ENCODE results near the gene PLSCR3.

PLSCR3 gene

DNA sequence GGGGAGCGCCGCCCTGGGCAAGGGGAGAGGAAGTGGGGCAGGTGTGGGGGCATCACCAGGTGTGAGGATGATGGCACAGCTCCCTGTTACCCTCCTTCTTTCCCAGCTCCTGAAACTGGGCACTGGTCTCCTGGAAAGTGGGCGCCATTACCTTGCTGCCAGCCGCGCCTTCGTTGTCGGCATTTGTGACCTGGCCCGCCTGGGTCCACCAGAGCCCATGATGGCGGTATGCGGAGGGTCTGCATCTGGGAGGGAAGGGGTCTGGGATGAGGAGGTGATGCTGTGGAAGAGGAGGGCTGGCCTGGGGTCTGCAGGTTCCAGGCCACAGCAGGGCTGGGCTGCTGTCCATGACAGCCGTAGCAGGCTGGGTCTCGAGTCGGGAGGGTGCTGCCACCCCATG, 52.5 kb downstream of the PLSCR3 start:
- no peaks in the 10 kb centered on the region for H3K36me3 ChIP-seq (ENCODE audit: control insufficient read depth, insufficient read depth, low read length)
- no peak overlapping the region for H3K4me3 ChIP-seq (ENCODE audit: low read depth, low read length)
- no peaks in the 10 kb centered on the region for H3K27me3 ChIP-seq (ENCODE audit: control insufficient read depth, insufficient read depth, low read length)
- no peak overlapping the region for H2AFZ ChIP-seq
- H3K4me1 ChIP-seq: no peaks in the 10 kb centered on the region
- no peaks in the 10 kb centered on the region for H3K9me3 ChIP-seq (ENCODE audit: control insufficient read depth, low read length)
- no peak for TF ChIP-seq CTCF (IDR thresholded peaks at IDR 0.05)
- H3K4me2 ChIP-seq (ENCODE audit: low read length): no peak overlapping the region
- H3K79me2 ChIP-seq: no peaks in the 10 kb centered on the region
- H3K27ac ChIP-seq: no peak overlapping the region
- H3K9ac ChIP-seq: no peak overlapping the region

DNA sequence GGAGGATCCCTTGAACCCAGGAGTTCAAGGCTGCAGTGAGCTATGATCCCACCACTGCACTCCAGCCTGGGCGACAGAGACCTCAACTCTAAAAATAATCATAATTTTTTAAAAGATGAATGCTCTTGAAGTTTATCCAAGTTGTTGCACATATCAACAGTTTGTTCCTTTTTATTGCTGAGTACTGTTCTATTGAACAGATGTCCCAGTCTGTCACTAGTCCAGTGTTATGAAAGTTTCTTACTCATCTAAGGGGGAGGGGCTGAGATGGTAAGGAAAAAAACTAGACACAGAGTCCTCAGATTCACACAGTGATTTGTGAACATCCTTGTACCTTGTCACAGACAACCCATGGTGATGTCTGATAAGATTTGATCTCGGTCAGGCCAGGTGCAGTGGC, 54.1 kb downstream of the PLSCR3 start:
- Histone ChIP-seq H3K4me3 (ENCODE audit: low read depth, low read length) (no peak overlapping the region), H3K4me1 (no peaks in the 10 kb centered on the region), H3K4me2 (ENCODE audit: low read length) (no peak overlapping the region), H3K9ac (no peak overlapping the region), H3K36me3 (ENCODE audit: control insufficient read depth, insufficient read depth, low read length) (no peaks in the 10 kb centered on the region), H3K79me2 (no peaks in the 10 kb centered on the region), H3K9me3 (ENCODE audit: control insufficient read depth, low read length) (no peaks in the 10 kb centered on the region), H2AFZ (no peak overlapping the region), H3K27ac (no peak overlapping the region), H3K27me3 (ENCODE audit: control insufficient read depth, insufficient read depth, low read length) (no peaks in the 10 kb centered on the region)
- TF ChIP-seq CTCF (IDR thresholded peaks at IDR 0.05): no peak

Measured in parathyroid adenoma (tissue), 2 donors.